UCSD-AML1 (cell line): ENCODE results near the gene TMEM117.
"Not testable (repeated sequence)": the region's sequence is repeated elsewhere in the genome, so short reads cannot be mapped to it uniquely, and the experiment has no call there.

Experiments
- DNase-seq: peaks from one replicate; lab custom pipeline; 2025; ENCODE audit not compliant: unreplicated experiment; lab: John Stamatoyannopoulos, UW

Gene TMEM117

DNA sequence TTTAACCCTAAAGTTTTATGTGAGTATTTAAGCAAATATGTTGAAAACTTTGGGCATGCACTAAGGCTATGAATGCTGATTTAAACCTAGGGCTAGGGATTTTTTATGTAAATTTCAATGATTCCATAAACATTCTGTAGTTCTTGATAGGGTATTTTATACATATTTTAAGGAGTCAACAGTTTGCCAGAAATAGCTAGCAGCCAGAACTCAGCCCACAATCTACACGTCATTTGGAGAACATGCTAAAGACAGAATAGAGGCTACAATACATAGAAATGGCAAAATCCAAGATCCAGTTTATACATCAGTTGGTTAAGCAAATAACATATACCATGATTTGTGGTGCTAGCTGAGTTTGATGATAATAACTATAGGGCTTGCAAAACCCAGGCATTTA is 184.7 kb downstream of the TMEM117 start:
- no peak for DNase-seq

GRCh38 chr12:44021471-44021971 is 185.6 kb downstream of the TMEM117 start:
- DNase-seq: no peak

GRCh38 chr12:44025499-44025898 is 189.6 kb downstream of the TMEM117 start:
- DNase-seq: no peak

DNA sequence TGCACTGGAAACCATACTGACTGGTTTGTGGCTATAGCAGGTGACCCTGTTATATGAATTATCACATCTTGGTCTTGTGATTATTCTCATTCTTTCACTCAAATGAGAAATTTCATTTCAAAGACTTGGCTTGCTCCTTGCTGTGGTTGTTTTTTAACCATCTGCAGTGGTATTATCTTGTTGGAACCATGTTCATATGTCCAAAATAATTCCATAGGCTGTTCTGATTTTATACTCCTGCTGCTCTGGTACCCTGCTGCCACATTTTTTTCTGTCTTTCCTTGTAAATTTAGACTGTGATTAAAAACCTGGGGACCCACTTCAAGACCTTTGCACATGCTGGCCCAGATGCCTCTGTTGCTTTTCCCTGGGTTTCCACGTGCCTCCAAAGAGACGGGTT is 190.2 kb downstream of the TMEM117 start:
- no peak for DNase-seq

GRCh38 chr12:44026926-44027325 is 191.0 kb downstream of the TMEM117 start:
- not testable (repeated sequence) for DNase-seq

GRCh38 chr12:44029194-44029593 is 193.3 kb downstream of the TMEM117 start:
- DNase-seq: no peak

DNA sequence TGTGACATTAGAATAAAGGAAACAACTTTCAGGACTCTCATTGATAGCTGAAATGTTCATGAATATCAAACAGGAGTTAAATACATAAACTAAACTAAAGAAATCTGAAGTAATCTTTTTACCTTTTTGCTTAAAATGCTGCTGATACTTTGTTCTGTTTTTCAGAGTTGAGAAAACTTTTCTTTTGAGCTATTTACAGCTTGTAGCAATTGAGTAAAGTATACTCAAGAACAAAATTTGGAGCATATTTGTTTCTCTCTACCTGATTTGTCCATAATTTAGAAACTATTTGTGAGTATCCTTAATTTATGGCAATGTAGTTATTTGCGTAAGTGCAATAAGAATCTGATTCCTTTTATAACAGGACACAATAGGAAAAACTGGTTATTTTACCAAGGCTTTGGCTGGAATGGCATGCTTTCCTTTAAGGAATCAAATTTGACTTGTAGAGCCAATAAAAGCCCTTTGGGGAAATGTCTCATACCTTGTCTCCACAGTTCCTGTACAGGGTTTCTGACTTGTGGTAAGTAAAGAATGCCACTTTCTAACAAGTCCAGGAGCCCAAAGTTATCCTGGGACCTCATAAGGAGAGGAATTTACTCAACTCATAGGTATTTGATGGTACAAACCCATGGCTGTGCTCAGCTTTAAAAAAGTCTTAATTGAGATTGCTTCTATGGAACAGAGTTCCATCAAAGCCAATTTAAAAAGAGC is 195.7 kb downstream of the TMEM117 start:
- DNase-seq: no peak

DNA sequence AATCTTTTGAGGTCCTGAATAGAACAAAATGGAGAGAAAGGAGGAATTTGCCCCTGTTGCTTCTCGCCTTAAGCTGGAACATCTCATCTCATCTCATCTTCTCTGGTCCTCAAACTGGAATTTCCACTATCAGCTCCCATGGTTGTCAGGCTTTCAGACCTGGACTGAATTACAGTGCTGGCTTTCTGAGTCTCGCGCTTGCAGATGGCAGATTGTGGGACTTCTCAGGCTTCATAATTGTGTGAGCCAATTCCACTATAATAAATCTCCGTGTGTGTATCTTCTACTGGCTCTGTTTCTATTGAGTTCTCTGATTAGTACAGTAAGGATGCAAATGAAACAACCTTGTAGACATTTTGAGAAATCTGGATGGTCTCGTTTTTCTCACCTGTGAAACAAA is 199.0 kb downstream of the TMEM117 start:
- no peak for DNase-seq

- no peak for DNase-seq
Measured at GRCh38 chr12:44036875-44037443, 201.1 kb downstream of the TMEM117 start.

DNA sequence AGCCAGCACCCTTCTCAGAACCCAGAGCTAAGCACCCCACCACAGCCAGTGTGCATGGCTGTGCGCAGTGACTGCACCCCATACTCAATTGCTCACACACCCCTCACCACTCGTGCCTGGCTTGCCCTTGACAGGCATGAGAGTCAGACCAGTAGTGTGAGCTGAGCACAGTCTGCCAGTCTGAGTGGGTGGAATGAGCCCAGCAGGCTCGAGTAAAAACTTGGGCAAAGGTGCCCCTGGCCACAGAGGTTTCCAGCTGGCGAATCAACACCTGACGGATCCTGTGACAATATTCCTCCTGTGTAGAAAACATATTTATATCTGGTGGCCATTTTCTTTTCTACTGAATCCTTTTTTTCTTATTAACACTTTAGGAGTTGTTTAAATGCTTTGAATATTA is 202.5 kb downstream of the TMEM117 start:
- no peak for DNase-seq

DNA sequence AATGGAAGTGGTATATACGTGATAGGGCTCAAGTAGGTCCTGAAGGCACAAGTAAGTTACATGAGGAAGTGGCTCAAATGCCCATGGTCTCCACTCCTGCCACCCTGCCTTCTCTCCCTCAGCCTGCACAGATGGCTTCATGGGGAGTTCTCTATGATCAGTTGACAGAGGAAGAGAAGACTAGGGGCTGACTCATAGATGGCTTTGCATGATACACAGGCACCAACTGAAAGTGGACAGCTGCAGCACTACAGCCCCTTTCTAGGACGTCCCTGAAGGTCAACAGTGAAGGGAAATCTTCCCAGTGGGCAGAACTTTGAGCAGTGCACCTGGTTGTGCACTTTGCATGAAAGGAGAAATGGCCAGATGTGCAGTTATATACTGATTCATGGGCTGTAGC is 208.6 kb downstream of the TMEM117 start:
- DNase-seq: not testable (repeated sequence)

DNA sequence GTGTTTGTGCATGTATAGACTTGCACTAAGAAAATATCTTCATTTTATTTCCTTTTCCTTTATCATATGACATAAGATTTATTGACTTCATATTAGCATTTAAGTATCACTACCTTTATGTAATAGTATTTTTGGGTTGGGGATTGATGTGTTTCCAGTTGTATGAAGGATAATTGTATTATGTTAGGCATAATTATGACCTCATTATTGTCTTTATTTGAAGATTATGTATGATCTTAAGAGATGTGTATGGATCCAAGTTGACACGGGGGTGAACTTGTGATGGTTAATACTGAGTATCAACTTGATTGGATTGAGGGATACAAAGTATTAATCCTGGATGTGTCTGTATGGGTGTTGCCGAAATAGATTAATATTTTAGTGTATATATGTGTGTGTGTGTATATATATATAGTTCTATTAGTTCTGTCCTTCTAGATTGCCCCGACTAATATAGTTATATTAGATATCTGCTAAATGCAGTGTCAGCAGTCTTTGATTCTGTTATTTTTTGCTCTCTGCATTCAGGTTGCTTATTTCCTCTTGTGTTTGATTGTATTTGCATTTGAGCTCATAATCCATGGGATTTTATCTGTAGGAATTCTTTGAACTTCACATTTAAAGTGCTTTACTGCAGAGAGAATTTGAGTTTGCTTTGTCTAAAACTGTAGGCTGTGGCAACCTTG is 211.0 kb downstream of the TMEM117 start:
- DNase-seq: no peak

DNA sequence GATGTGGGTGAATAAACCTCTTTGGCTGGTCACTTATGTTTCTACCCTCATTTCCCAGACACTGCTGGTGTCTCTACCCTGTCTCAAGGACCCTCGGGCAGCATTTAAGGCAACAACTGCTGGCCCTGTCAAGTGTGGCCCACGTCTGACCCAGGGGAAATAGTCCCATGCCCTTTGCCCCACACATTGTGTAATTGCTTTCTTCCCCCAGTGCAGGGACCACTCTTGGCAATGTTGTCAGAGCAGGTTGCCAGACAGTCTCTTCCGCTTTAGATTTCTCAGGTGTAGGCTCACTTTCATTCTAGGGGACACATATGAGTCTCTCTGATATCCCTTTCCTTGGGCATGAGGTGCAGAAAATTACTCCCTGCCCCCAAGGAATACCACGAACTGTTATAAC is 216.7 kb downstream of the TMEM117 start:
- DNase-seq: no peak

- no peak for DNase-seq
Measured at GRCh38 chr12:44053549-44054127, 217.8 kb downstream of the TMEM117 start.

DNA sequence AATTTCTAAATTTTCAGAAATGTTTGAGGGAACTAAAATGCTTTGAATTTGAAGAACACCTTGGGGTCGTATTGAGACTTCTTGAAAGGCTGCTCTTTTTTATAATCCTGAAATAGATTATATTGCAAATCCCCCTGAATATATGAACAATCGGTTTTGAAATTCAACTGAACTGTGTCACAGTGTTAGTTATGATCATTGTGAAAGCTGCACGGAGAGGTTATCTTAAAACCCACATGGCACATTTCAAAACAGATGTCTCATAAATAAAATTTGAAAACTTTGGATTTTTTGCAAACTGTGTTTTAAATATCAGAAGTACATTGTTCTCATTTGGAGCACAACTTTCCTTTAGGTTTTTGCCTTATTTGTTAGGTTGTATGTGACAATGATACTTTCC is 218.4 kb downstream of the TMEM117 start:
- no peak for DNase-seq

DNA sequence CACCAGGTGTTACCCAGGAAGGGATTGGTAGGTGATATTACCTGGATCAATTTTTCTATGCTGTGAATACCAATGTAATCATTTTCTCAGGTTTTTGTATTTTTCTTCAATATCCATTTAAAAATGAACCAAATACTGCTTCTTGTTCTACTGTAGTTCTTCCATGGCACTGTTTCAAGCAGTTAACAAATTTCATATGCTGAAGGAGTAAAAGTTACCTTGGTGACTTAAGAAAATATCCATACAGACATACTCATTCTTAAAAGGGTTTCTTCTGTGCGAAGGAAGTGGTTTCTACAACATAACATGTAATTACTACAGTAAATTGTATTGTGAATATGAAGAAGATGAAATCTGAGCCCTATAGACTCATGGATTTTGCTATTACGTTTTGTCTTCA is 222.5 kb downstream of the TMEM117 start:
- DNase-seq: no peak

DNA sequence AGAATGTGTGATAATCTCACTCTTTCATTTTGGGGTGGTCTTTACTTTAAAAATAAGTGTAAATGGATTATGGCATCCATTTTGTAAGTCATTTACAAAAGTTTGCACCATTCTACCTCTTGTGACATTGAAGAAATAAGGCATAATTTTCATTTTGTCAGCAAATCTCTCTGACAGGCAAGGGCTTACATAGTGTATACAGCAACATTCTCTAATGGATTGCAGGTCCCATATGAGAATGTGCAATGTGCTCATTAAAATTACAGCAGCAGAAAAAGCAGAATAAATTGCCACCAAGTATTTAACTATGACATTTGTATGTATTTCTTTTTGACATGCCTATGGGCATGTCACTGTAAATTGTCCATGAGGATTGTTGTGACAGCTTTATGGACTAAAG is 223.6 kb downstream of the TMEM117 start:
- DNase-seq: no peak

DNA sequence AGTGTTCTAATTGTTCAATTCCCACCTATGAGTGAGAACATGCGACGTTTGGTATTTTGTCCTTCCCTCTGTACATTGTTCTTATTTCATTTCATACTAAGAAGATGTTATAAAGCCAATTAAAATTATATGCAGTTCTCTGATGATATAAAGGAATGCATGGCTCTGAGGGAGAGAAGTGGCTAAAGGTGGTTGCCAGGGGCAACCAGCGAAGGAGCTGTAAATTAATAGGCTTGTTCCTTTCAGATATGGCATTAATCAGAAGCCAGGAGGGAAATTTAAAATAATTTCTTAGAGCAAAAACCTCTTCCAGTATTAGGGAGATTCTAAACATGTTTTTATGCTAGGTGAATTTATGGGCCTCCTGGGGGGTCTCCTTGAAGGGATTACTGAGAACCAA is 227.8 kb downstream of the TMEM117 start:
- DNase-seq: no peak

DNA sequence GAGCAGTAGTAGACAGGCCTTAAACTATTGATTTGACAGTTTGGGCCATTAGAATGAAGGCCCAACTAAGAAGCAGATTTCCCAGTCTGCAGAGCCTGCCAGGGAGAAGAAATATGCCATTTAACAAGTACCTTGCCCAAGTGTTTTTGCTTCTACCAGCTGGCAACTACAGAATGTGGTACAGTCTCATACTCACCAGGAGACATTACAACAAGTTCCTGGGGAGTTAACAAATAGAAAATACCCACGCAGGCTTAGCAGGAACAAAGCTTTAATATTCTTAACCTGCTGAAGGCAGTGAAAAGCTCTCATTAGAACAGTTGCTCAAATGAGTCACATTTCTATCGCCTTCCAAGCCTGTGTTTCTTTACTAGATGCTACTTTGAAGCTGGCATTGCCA is 241.0 kb downstream of the TMEM117 start:
- no peak for DNase-seq

GRCh38 chr12:44077294-44077693 is 241.4 kb downstream of the TMEM117 start:
- no peak for DNase-seq

DNA sequence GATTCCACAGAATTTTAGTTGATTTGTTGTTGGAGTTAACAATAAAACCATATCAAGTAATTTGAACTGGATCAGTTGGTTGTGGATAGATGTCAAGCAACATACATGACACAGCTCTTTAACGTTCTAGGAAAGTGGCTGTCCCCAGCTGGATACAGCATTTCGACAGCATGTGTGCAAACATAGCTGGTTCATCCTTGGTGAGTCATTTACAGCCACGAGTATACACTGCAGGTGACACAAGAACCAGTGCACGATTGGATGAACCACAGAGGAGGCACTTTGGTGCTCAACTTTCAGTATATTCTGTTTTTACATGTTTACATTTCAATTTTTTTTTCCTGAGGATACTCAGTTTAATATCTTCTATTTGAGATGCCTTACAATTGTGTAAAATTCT is 242.4 kb downstream of the TMEM117 start:
- no peak for DNase-seq

DNA sequence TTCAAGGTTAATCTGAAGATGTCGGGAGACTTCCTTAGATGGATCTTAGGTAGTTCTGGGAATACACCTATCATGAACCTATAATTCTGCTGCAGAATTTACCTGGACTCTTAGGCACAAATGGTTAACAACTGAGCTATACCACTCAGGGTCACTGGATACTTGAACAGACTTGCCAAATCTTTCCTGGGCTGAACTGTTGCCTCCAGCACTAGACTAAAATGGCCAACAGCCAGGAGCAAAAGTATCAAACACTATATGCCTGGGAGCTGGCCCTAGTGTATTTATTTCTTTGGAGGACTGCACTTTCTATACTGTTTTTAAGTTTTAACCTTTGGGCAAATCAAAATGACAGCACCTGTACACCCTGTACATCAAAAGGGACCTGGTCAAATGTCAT is 252.8 kb downstream of the TMEM117 start:
- DNase-seq: no peak
